ENCODE results near the gene THOP1.
A peak's percentile ranks its signal among the peaks of the same experiment; 100 is the strongest.
"Not testable (repeated sequence)": the region's sequence is repeated elsewhere in the genome, so short reads cannot be mapped to it uniquely, and the experiment has no call there.

THOP1 gene

DNA sequence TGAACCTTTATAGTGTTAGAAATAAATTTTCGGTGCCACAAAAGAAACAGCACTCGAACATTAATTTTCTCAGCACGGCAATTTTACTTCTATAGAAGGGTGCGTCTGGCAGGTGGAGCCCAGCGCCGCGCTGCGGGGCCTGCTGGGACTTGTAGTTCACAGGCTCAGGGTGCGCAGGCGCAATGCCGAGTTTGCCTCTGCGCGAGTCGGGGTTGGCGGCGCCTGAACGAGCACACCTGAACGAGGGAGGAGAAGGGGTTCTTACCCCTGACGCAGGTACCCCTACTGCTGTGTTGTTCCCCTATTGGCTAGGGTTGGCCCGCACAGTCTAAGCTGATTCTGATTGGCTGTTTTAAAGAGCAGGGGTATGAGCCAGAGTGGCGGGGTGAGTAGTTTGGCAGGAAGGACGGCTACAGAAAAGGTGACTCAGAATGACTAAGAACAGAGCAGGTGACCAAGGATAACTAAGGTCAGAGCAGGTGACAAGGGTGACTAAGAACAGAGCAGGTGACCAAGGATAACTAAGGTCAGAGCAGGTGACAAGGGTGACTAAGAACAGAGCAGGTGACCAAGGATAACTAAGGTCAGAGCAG, 32.0 kb downstream of the THOP1 start:
- DNase-seq, result not testable (repeated sequence)

GRCh38 chr19:2819540-2820111, 34.3 kb downstream of the THOP1 start, which contains the start of gene ZNF554:
Gene ZNF554, plus strand, starts transcription at chr19:2819868. Its CDS starts 204 bp downstream, at chr19:2820072.
- peak; percentile 75 for DNase-seq

DNA sequence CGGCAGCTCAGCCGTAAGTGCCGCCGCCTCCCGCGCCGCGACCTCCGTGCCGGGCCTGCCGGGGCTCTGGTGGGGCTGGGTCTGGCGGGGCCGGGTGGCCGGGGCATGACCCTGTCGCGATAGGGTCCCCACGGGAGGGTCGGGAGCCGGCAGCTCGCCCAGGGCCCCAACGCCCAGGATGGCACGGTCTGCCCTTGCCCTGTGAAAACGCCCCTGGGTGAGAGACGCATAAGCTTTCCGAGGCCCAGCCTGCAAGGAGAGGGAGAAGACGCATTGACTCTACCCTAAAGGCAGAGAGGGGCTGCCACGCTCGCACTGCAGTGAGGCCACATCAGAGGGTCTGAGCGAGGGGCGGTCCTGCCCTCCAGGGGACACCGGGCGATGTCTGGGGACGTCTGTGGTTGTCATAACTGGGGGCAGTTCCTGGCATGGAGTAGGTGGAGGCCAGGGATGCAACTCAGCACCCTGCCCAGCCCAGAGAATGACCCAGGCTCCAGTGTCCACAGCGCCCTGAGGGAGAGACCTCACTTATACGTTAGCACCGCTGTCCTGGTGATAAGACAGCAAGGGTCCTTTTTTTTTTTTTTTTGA, 34.9 kb downstream of the THOP1 start:
- no peak for DNase-seq

DNA sequence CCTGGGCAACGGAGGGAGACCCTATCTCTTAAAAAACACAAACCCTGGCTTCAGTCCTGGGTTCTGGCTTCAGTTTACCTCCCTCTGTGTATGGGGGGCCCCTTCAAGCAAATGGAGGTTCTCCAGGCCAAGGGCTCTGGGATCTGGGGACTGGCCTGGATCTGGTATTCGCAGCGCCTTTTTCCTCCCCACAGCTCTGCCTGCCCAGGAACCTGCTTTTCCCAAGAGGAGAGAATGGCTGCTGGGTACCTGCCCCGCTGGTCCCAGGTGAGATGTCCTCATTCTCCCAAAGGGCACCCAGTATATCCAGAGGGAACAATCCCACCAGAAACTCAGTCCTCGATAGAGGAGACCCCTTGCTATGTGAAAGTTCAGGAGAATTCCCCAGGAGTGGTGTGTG, 37.5 kb downstream of the THOP1 start:
- DNase-seq, result no peak

GRCh38 chr19:2823646-2824045, 38.3 kb downstream of the THOP1 start:
- DNase-seq, result no peak

- DNase-seq, result no peak
Measured at GRCh38 chr19:2824129-2824528, 38.8 kb downstream of the THOP1 start.

DNA sequence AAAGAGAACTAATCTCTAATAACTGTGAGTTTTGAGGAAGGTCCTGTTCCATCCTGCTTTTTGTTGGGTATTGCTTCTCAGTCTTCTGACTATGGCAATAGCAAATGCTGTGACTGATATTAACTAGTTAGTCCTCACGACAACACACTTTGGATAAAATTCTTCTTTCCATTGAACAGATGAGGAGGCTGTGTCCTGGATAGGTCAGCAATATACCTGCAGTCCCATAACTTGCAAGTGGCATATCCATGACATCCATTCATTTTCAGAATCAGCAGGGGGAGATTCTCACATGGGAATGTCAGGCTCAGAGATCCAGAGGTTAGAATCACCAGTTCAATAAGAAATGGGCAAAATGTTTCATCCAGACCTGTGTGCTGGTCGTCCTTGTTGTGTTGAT, 41.7 kb downstream of the THOP1 start:
- no peak for DNase-seq

- no peak for DNase-seq
Measured at GRCh38 chr19:2827840-2828489, 42.7 kb downstream of the THOP1 start.

- DNase-seq, result no peak
Measured at GRCh38 chr19:2834294-2834871, 49.1 kb downstream of the THOP1 start.

DNA sequence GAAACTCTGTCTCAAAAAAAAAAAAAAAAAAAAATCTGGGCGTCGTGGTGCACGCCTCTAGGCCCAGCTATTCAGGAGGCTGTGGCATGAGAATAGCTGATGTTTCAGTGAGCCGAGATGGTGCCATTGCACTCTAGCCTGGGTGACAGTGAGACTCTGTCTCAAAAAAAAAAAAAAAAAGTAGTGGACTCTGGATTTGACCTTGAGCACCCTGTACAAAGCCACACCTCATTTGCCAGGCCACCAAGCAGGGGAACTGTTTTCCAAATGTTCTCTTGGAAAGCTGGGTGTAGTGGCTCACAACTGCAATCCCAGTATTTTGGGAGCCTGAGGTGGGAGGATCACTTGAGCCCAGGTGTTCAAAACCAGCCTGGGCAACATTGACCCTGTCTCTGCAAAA, 52.1 kb downstream of the THOP1 start:
- no peak for DNase-seq

DNA sequence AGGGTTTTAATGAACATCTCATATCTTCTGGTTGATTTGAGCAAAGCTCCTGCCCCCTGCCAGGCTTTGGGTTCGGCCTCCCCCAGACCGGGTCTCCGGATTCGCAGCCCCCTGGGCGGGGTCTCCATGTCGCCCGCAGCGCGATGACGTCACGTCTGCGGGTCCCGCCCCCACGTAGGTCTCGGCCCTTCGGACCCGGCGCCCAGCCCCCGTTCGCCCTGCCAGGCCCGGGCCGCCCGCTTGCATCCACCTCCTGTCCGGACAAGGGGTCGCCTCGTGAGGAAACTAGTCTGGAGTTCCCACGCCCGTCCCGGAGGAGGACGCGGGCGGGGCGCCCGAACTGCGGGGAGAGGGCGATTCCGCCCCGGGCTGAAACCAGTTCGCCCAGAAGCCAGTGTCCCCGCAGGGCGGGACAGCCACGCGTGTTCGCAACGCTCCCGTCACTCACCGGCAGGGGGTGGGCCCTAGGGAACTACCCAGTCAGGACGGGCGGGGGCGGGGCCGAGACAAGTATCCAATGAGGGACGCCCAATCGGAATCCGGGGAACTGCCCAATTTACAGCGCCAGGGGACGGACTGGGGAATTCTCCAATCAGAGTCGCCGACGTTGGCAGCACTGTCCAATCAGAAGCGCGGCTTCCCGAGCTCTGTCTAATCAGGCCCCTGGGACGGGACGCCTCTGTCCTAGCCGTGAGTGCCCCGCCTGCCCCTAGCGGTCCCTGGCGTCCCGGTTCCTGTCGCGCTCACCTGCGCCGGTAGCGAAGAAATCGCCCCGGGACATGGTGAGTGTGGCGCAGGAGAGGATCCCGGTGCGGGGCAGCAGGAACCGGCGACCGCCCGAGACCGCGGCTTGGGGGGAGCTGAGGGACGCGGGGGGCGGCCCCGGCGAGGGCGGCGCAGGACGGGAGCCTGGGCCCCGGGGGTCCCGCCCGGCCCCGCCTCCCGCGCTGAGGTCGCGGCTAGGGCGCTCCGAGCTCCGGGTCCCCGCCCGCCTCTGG, 55.8 kb downstream of the THOP1 start, which contains the start of gene ZNF555:
TSS of gene ZNF555 (plus strand) at position 682 of the 998 bp plus-strand sequence. CDS start at position 780, 98 bp downstream.
- peak; percentile 16 for DNase-seq

DNA sequence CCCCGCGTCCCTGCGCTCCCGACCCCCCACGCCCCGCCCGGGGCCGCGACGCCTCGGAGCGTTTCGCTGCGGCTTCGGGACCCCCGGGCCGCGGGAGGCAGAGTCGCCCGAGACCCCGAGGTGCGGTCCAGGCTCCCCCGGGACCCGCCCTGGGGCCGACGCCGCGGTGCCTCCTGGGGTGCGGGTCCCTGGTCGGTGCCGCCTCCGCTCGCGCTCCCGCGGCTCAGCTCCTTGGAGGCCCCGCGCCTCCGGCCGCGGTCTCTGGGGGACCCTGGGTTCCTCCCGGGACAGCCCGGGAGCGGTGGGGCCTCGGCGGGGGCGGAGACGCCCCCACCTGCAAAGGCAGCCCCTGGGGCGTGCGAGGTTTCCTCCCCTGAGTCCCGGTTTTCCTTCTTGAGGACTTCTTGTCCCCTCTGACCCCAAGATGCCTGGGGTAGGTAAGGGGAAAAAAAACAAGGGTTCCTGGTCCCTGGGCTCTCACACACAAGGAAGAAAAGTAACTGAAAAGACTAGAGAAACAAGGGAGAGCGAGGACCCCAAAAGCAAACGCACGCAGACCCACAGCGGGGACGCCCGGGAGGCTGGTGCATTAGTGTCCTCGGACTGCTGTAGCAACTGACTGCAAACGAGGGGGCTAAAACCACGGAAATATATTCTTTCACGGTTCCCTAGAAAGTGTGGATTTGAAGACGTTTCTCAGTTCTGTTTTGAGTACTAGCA, 56.7 kb downstream of the THOP1 start:
- no peak for DNase-seq

DNA sequence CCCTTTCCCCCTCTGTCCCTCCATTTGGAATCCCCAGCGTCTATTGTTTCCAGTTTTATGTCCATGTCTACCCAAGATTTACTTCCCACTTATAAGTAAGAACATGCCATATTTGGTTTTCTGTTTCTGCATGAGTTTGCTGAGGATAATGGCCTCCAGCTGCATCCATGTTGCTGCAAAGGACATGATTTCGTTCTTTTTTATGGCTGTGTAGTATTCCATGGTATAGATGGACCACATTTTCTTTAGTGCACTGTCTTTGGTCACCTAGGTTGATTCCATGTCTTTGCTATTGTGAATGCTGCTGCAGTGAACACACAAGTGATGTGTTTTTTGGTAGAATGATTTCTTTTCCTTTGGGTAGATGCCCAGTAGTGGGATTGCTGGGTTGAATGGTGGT, 59.8 kb downstream of the THOP1 start:
- DNase-seq, result no peak

DNA sequence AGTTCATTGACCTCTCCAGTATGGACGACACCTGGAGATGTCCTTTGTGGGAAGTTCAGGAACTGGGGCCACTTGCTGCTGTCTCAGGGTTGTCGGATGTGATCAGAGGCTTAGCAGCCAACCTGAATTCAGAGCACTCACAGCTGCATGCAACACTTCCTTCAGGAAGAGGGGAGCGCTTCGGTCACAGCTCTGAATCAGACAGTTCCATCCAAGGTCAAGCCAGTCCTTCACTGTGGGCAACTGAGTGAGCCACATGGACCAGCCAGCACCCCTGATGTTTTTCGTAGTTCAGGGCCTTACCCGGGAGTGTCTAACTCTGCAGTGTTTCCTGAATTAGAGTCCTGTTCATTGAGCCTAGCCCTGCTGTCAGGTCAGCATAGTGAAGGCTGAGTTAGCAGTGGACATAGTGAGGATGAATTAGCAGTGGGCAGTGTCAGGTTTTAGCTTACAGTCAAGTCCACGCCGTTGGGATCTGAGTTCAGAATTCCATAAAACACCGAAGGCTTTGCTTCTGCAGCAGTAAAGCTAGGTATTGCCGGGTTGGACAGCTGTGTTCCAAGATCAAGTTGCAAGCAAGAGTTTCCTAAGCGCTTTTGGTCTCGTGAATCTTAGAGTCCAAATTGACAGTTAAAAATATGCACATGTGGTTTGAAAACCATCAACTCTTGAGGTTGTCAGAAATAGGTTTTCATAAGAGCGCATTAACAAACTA, 61.0 kb downstream of the THOP1 start:
- no peak for DNase-seq

DNA sequence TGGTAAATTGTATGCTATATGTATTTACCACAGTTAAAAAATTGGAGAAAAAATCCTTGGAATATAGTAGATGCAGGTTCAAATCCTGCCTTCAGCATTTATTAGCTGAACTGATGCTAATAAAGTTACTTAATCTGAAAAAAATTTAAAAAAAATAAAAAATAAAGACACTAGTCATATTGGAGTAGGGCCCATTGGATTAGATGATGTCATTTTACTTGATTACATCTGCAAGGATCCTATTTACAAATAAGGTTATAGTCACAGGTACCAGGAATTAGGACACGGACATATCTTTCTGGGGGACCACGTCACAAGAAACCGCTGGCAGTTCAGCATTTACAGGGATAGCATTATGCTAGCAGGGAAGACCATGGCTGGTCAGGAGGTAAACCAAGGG, 62.2 kb downstream of the THOP1 start:
- DNase-seq, result no peak

DNA sequence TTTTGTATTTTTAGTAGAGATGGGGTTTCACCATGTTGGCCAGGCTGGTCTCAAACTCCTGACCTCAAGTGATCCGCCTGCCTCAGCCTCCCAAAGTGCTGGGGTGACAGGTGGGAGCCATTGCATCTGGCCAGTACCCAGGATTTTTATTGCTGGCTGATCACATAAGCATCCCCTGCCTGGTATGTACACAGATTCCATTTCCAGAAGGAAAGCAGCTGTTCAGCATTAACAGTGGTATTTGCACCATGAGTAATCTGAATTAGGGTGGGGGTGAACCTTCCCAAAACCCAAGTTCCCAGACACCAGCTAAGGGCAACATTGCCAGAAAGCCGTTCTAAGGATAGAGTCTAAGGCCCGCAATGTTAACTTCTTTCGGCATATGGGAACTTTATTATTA, 63.3 kb downstream of the THOP1 start:
- no peak for DNase-seq

- DNase-seq, result no peak
Measured at GRCh38 chr19:2850256-2850925, 65.1 kb downstream of the THOP1 start.

GRCh38 chr19:2852598-2852997, 67.3 kb downstream of the THOP1 start:
- no peak for DNase-seq

DNA sequence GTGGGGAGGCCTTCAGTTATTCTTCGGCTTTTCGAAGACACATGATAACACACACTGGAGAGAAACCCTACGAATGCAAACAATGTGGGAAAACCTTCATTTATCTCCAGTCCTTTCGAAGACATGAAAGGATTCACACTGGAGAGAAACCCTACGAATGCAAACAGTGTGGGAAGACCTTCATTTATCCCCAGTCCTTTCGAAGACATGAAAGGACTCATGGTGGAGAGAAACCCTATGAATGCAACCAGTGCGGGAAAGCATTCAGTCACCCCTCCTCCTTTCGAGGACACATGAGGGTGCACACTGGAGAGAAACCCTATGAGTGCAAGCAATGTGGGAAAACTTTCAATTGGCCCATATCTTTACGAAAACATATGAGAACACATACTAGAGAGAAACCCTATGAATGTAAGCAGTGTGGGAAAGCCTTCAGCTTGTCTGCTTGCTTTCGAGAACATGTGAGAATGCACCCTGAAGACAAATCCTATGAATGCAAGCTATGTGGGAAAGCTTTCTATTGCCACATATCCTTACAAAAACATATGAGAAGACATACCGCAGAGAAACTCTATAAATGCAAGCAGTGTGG, 67.8 kb downstream of the THOP1 start:
- no peak for DNase-seq

DNA sequence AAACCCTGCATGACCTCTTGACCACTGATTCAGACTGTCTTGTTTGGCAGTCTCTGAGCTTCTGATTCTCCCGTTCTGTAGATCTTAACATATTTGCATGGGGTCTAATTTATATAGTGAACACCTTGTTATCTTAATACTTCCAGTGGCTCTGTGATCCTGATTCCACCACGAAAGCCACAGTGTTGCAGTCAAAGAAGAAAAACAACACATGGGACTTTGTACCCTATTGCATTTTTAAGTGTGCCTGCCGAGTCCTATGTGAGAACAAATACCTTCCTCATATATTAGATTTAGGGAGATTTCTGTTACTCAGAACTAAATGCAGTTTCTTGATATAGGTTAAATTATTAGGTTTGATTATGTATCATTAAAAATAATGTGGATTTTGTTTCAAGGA, 69.5 kb downstream of the THOP1 start:
- DNase-seq, result no peak

Data from NCI-H1417 treated with DMSO at 0.1 percent for 48 hours (cell line).